SU-DHL-6 (cell line): ENCODE measurements around the gene C12orf57.

Experiments used
- EZH2phosphoT487 ChIP-seq: fragments of 200-600 bp; sonication (generic), shearing (Covaris generic); conservative IDR thresholded peaks from 2 replicates; pipeline ENCODE4 v1.6.1; 2018; ENCODE audit warnings: mild to moderate bottlenecking, antibody characterized with exemption, low read length, moderate library complexity, mixed read lengths
- TF ChIP-seq, protein P1 (sequence below): fragments of 200-600 bp; sonication (generic); IDR thresholded peaks from one replicate; pipeline ENCODE4 v1.5.1; 2017; ENCODE audit warnings: antibody characterized with exemption, mild to moderate bottlenecking, low read length, moderate library complexity; ENCODE audit not compliant: insufficient read depth, poor library complexity, severe bottlenecking

DNA sequence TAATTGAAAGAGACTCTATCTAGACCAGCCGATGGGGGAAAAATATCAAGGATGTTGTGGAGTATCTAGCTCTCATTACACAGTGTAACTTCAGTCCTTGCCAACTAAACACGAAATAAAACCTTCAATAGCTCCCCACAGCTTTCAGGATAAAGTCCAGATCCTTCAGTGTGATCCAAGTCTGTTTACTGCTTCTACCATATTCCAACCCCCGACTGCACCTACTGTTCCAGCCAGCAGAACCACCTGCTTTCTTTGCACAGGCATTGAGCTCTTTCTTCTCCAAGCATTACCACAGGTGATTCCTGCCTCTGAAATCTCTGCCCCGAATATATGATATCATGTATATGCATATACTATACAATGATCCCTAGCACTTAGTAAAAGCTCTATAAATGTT, 41.4 kb upstream of the C12orf57 start:
- TF ChIP-seq, protein P1, sequence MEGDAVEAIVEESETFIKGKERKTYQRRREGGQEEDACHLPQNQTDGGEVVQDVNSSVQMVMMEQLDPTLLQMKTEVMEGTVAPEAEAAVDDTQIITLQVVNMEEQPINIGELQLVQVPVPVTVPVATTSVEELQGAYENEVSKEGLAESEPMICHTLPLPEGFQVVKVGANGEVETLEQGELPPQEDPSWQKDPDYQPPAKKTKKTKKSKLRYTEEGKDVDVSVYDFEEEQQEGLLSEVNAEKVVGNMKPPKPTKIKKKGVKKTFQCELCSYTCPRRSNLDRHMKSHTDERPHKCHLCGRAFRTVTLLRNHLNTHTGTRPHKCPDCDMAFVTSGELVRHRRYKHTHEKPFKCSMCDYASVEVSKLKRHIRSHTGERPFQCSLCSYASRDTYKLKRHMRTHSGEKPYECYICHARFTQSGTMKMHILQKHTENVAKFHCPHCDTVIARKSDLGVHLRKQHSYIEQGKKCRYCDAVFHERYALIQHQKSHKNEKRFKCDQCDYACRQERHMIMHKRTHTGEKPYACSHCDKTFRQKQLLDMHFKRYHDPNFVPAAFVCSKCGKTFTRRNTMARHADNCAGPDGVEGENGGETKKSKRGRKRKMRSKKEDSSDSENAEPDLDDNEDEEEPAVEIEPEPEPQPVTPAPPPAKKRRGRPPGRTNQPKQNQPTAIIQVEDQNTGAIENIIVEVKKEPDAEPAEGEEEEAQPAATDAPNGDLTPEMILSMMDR: no peak
- no peak for TF ChIP-seq EZH2phosphoT487
